ENCODE data around the gene RGS10.
"Not testable (repeated sequence)": the region's sequence is repeated elsewhere in the genome, so short reads cannot be mapped to it uniquely, and the experiment has no call there.

RGS10 gene

DNA sequence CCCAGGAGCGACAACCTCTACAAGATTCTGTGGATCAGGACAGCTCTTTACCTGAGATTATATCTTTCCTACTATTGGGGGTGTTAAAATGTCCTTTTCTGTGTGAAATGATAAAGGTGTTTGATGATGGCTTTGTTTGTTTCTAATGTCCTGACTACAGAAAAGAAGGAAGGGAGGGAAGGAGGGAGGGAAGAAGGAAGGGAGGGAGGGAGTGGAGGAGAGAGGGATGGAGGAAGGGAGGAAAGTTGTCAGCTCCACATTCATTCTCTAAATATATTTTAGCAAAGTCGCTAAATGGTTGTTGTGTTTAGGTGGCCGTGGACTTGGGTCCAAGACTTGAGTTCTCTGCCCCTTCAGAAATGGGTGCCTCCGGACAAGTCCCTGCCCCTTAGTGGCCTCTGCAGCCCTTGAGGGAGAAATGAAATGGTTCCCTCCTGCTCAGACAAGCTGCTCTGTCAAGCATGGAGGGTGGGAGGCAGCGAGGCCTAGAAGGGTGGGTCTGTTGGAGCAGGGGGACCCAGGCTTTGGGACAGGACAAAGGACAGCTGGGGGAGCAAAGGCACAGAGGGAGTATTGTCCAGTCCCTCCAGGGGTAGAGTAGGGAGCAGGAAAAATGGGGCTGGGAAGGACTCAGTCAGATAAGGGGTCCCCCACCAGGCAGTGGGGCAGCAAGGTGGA is 4.4 kb downstream of the RGS10 start:
- H3K9ac ChIP-seq (ENCODE audit: insufficient read length, low read depth), result no peak overlapping the region

DNA sequence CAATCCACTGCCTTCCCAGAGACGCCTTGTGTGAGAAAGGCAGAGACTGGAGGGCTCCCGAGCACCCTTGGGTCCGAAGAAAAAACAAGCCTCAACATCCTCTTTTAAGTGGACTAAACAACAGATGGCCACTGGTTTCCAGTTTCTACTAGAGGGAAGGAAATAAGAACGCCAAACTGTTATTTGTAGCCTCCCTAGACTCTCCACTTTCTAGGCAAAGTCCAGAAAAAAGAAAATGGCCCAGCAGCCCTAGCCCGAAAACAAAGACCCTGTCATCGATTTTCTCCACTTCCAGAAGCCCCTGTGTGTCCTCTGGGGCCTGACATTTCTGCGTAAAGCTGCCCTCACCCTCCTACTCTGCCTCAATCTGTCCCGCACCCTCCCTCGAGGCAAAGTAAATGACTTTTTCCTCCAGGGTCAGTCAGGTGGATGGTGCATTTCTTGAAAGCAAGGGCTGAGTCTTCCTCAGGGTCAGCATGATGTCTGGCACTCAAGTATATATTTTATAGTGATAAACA is 6.0 kb downstream of the RGS10 start:
- DNase-seq (ENCODE audit: low read depth, low spot score), result no peak

More for the DNA sequence above, 4.4 kb downstream of the RGS10 start:
- no peak for DNase-seq (ENCODE audit: low read depth, low spot score)
- Histone ChIP-seq H3K4me1 (ENCODE audit: insufficient read depth, insufficient read length) (peaks cover 5% of the 10 kb centered on the region), H3K27me3 (ENCODE audit: insufficient read depth, insufficient read length) (peaks cover 25% of the 10 kb centered on the region), H3K4me3 (ENCODE audit: insufficient read length, low read depth) (no peak overlapping the region), H3K9me3 (ENCODE audit: insufficient read depth, low read length) (no peaks in the 10 kb centered on the region), H3K36me3 (ENCODE audit: insufficient read depth, insufficient read length, low read length) (no peaks in the 10 kb centered on the region)
- TF ChIP-seq YY1 (IDR thresholded peaks at IDR 0.05; ENCODE audit: insufficient read depth, insufficient read length), result no peak
- no peak for TF ChIP-seq ZNF274 (IDR thresholded peaks at IDR 0.05; ENCODE audit: low read depth, low read length)
- TF ChIP-seq SUZ12 (IDR thresholded peaks at IDR 0.05; ENCODE audit: extremely low read depth, insufficient read depth, insufficient read length), result no peak

DNA sequence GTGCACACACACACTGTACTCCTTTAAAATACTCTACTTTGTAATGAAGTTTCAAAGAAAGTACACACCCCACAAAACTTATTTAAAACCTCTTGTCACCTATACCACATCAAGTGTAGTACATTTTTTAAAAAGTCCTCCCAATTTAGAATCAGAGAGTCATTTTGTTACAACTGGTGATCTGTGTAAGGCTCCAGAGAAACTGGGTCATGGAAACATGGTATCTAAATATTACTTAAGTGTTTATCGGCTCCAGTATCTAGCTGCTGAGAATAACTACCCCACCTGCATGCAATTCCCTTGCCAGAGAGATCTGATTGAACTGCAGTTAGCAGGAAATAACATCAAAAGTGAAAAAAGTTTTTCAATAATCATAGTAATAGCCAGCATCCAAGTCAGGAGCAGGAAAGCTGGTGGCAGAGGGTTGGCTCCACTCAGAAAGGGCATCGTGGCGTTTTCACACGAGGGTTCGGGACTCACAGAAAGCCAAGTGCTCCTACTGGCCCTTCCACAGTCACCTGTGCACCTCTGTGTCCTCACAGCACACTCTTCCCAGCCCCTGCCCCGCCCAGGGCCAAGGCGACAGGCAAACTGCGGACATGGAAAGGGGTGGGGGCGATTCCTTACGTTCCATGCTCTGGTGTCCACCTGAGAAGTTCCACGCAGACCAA is 6.5 kb downstream of the RGS10 start:
- Histone ChIP-seq H3K4me3 (ENCODE audit: insufficient read length, low read depth) (no peak overlapping the region), H3K4me1 (ENCODE audit: insufficient read depth, insufficient read length) (peaks cover 5% of the 10 kb centered on the region), H3K36me3 (ENCODE audit: insufficient read depth, insufficient read length, low read length) (no peaks in the 10 kb centered on the region), H3K27me3 (ENCODE audit: insufficient read depth, insufficient read length) (peaks cover 10% of the 10 kb centered on the region), H3K9ac (ENCODE audit: insufficient read length, low read depth) (no peak overlapping the region), H3K9me3 (ENCODE audit: insufficient read depth, low read length) (no peaks in the 10 kb centered on the region)
- no peak for DNase-seq (ENCODE audit: low read depth, low spot score)
- TF ChIP-seq ZNF274 (IDR thresholded peaks at IDR 0.05; ENCODE audit: low read depth, low read length) (no peak), YY1 (IDR thresholded peaks at IDR 0.05; ENCODE audit: insufficient read depth, insufficient read length) (no peak), SUZ12 (IDR thresholded peaks at IDR 0.05; ENCODE audit: extremely low read depth, insufficient read depth, insufficient read length) (no peak)

More for the DNA sequence above, 6.0 kb downstream of the RGS10 start:
- H3K4me3 ChIP-seq (ENCODE audit: insufficient read length, low read depth), result no peak overlapping the region
- TF ChIP-seq YY1 (IDR thresholded peaks at IDR 0.05; ENCODE audit: insufficient read depth, insufficient read length), result no peak
- TF ChIP-seq SUZ12 (IDR thresholded peaks at IDR 0.05; ENCODE audit: extremely low read depth, insufficient read depth, insufficient read length), result no peak
- TF ChIP-seq ZNF274 (IDR thresholded peaks at IDR 0.05; ENCODE audit: low read depth, low read length), result no peak
- H3K36me3 ChIP-seq (ENCODE audit: insufficient read depth, insufficient read length, low read length), result no peaks in the 10 kb centered on the region
- H3K9ac ChIP-seq (ENCODE audit: insufficient read length, low read depth), result no peak overlapping the region
- no peaks in the 10 kb centered on the region for H3K9me3 ChIP-seq (ENCODE audit: insufficient read depth, low read length)
- peaks cover 5% of the 10 kb centered on the region for H3K4me1 ChIP-seq (ENCODE audit: insufficient read depth, insufficient read length)
- H3K27me3 ChIP-seq (ENCODE audit: insufficient read depth, insufficient read length), result peaks cover 15% of the 10 kb centered on the region

DNA sequence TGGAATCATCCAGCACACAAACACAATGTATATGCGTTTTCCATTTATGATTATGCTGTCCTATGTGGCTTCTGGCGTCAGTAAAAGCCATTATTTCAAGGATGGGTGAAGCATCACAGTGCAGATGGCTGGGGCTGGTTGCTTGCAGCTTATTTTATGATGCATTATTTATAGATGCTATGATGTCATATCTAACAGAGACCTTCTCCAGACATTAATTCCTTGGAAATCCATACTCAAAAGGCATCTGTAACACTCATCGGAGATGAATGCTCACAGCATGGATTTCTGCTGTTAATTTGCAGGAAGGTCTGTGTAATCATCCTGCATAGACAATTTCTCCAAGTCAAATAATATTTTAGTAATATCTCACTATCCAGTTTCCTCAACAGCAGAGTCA is 7.2 kb downstream of the RGS10 start:
- Histone ChIP-seq H3K36me3 (ENCODE audit: insufficient read depth, insufficient read length, low read length) (no peaks in the 10 kb centered on the region), H3K4me3 (ENCODE audit: insufficient read length, low read depth) (no peak overlapping the region)

DNA sequence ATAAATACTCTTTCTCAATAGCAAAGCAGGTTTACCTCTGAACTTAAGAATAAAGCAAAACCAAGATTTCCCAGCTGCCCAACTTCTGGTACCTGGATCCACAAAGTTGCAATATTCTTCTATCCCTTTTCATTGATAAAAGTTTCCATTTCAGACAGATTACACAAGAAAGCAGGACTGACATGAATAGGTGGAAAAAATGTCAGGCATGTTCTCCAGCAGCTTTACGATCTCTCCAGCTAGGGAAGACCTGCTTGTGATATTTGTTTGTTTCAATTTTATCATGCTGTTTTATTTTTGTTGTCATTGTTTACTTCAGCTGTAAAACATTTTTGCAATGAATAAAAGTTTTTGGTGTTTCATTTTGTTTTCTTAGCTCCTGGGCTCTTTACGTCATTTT is 9.0 kb downstream of the RGS10 start:
- Histone ChIP-seq H3K4me1 (ENCODE audit: insufficient read depth, insufficient read length) (peaks cover 1% of the 10 kb centered on the region), H3K36me3 (ENCODE audit: insufficient read depth, insufficient read length, low read length) (no peaks in the 10 kb centered on the region), H3K9ac (ENCODE audit: insufficient read length, low read depth) (no peak overlapping the region), H3K9me3 (ENCODE audit: insufficient read depth, low read length) (no peaks in the 10 kb centered on the region), H3K4me3 (ENCODE audit: insufficient read length, low read depth) (no peak overlapping the region), H3K27me3 (ENCODE audit: insufficient read depth, insufficient read length) (no peaks in the 10 kb centered on the region)
- DNase-seq (ENCODE audit: low read depth, low spot score), result no peak
- TF ChIP-seq ZNF274 (IDR thresholded peaks at IDR 0.05; ENCODE audit: low read depth, low read length) (no peak), SUZ12 (IDR thresholded peaks at IDR 0.05; ENCODE audit: extremely low read depth, insufficient read depth, insufficient read length) (no peak), YY1 (IDR thresholded peaks at IDR 0.05; ENCODE audit: insufficient read depth, insufficient read length) (no peak)

More for the DNA sequence above, 7.2 kb downstream of the RGS10 start:
- DNase-seq (ENCODE audit: low read depth, low spot score), result no peak
- no peak overlapping the region for H3K9ac ChIP-seq (ENCODE audit: insufficient read length, low read depth)
- H3K4me1 ChIP-seq (ENCODE audit: insufficient read depth, insufficient read length), result peaks cover 5% of the 10 kb centered on the region
- H3K27me3 ChIP-seq (ENCODE audit: insufficient read depth, insufficient read length), result peaks cover 3% of the 10 kb centered on the region
- TF ChIP-seq SUZ12 (IDR thresholded peaks at IDR 0.05; ENCODE audit: extremely low read depth, insufficient read depth, insufficient read length) (no peak), YY1 (IDR thresholded peaks at IDR 0.05; ENCODE audit: insufficient read depth, insufficient read length) (no peak), ZNF274 (IDR thresholded peaks at IDR 0.05; ENCODE audit: low read depth, low read length) (no peak)
- H3K9me3 ChIP-seq (ENCODE audit: insufficient read depth, low read length), result no peaks in the 10 kb centered on the region

DNA sequence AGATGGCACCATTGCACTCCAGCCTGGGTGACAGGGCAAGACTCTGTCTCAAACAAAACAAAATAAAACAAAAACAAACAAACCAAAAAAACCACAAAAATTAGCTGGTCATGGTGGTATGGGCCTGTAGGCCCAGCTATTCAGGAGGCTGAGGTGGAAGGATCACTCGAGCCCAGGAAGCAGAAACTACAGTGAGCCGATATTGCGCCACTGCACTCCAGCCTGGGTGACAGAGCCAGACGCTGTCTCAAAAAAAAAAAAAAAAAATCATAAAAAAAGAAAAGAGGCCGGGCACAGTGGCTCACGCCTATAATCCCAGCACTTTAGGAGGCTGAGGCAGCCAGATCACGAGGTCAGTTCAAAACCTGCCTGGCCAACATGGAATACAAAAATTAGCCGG is 9.7 kb downstream of the RGS10 start:
- H3K27me3 ChIP-seq (ENCODE audit: insufficient read depth, insufficient read length); H3K9me3 ChIP-seq (ENCODE audit: insufficient read depth, low read length); H3K4me3 ChIP-seq (ENCODE audit: insufficient read length, low read depth); H3K4me1 ChIP-seq (ENCODE audit: insufficient read depth, insufficient read length); H3K36me3 ChIP-seq (ENCODE audit: insufficient read depth, insufficient read length, low read length); H3K9ac ChIP-seq (ENCODE audit: insufficient read length, low read depth); DNase-seq (ENCODE audit: low read depth, low spot score): not testable (repeated sequence)

DNA sequence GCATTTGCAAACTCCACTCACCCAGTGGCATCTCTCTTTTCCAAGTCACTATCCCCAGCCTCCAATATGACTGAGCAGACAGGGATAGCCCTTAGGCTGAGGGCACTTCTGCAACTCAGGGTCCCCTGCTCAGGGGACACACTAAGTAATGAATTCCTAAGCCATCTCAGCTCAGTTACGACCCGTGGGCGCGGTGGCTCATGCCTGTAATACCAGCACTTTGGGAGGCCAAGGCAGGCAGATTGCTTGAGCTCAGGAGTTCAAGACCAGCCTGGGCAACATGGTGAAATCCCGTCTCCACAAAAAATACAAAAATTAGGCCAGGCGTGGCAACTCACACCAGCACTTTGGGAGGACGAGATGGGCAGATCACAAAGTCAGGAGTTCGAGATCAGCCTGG is 10.3 kb downstream of the RGS10 start:
- H3K9ac ChIP-seq (ENCODE audit: insufficient read length, low read depth); H3K9me3 ChIP-seq (ENCODE audit: insufficient read depth, low read length); H3K36me3 ChIP-seq (ENCODE audit: insufficient read depth, insufficient read length, low read length); DNase-seq (ENCODE audit: low read depth, low spot score); H3K27me3 ChIP-seq (ENCODE audit: insufficient read depth, insufficient read length); H3K4me1 ChIP-seq (ENCODE audit: insufficient read depth, insufficient read length); H3K4me3 ChIP-seq (ENCODE audit: insufficient read length, low read depth): not testable (repeated sequence)
